GM10266 (cell line): Measurements from ENCODE around the gene UGT1A7.

Experiments
- DNase-seq: peaks from one replicate; pipeline ENCODE4 v3.0.0; 2012; ENCODE audit errors: extremely low spot score
- TF ChIP-seq, protein P1 (sequence below): IDR thresholded peaks from 2 replicates; pipeline ENCODE4 v1.5.1; 2012; ENCODE audit warnings: mild to moderate bottlenecking, low read depth; ENCODE audit not compliant: control insufficient read depth, insufficient read depth; ENCODE audit errors: missing control alignments

Gene UGT1A7

GRCh38 chr2:233779722-233780121, 98.0 kb downstream of the UGT1A7 start:
- TF ChIP-seq, protein P1, sequence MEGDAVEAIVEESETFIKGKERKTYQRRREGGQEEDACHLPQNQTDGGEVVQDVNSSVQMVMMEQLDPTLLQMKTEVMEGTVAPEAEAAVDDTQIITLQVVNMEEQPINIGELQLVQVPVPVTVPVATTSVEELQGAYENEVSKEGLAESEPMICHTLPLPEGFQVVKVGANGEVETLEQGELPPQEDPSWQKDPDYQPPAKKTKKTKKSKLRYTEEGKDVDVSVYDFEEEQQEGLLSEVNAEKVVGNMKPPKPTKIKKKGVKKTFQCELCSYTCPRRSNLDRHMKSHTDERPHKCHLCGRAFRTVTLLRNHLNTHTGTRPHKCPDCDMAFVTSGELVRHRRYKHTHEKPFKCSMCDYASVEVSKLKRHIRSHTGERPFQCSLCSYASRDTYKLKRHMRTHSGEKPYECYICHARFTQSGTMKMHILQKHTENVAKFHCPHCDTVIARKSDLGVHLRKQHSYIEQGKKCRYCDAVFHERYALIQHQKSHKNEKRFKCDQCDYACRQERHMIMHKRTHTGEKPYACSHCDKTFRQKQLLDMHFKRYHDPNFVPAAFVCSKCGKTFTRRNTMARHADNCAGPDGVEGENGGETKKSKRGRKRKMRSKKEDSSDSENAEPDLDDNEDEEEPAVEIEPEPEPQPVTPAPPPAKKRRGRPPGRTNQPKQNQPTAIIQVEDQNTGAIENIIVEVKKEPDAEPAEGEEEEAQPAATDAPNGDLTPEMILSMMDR = no peak
- no peak for DNase-seq

GRCh38 chr2:233780771-233781170, 99.1 kb downstream of the UGT1A7 start:
- TF ChIP-seq, protein P1 = no peak
- no peak for DNase-seq

DNA sequence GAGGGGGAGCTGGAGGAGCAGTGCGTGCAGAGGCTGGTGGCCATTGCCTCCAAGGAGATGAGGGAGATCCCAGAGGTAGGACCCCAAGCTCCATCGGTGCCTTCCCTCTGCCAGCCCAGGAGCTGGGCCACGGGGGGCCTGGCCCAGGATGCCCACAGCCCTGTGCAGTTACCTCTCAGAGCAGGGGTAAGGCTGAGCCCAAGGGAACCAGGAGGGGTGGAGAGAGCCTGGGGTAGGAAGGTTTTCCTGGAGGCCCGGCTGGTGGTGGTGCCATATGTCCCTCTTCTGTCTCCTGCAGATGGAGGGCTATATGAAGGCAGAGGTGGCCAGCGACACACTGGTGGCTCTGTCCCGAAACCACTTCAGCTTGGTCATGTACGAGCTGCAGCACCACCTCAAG, 107.9 kb downstream of the UGT1A7 start:
- DNase-seq = no peak
- TF ChIP-seq, protein P1 = no peak

GRCh38 chr2:233791151-233791882, 109.6 kb downstream of the UGT1A7 start:
- DNase-seq = no peak
- TF ChIP-seq, protein P1 = no peak

DNA sequence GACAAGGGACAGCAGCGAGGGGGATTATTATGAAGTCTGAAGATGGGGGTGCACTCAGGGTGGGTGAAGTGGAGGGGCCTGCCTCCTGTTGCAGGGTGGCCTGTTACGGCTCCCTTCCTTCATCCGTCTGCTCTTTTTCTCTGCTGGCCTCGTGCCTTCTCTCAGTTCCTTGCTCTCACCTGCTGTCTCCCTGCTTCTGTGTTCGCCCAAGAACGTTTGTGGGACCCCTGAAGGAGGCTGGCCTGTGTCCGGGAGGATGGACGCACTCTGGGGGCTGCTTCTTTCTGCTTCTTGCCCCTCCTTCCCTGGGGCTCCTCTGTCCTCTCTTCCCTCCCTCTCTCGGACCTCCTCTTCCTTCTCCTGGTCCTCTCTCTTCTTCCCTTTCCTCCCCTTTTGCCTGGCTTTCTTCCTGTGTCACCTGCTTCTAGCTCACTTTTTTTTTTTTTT, 110.2 kb downstream of the UGT1A7 start:
- DNase-seq = no peak
- TF ChIP-seq, protein P1 = no peak

DNA sequence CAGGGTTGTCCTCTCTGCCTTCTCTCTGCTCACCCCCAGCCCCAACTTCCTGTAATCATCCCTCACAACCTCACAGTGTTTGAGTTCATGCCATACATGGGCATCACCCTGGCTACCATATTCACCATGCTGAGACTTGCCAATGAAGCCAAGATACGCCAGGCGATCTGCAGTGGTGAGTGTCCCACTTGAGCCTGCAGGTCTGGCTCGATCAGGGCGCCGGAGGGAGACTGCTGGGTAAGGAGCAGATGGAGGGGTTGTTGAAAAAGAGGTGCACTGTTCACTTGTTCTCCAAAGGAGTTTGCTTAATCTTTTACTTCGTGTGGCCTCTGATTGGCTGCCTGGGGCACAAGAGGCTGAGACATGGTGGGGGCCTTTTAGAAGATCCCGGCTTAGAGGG, 111.0 kb downstream of the UGT1A7 start:
- no peak for DNase-seq
- TF ChIP-seq, protein P1 = no peak

GRCh38 chr2:233793465-233794127, 111.9 kb downstream of the UGT1A7 start:
- TF ChIP-seq, protein P1 = no peak

More at GRCh38 chr2:233793465-233794127, 111.9 kb downstream of the UGT1A7 start:
- no peak for DNase-seq
